ENCODE results near the gene ENTPD7.

GRCh38 chr10:99720387-99720786 is 61.1 kb downstream of the ENTPD7 start:
- TF ChIP-seq, protein P1, sequence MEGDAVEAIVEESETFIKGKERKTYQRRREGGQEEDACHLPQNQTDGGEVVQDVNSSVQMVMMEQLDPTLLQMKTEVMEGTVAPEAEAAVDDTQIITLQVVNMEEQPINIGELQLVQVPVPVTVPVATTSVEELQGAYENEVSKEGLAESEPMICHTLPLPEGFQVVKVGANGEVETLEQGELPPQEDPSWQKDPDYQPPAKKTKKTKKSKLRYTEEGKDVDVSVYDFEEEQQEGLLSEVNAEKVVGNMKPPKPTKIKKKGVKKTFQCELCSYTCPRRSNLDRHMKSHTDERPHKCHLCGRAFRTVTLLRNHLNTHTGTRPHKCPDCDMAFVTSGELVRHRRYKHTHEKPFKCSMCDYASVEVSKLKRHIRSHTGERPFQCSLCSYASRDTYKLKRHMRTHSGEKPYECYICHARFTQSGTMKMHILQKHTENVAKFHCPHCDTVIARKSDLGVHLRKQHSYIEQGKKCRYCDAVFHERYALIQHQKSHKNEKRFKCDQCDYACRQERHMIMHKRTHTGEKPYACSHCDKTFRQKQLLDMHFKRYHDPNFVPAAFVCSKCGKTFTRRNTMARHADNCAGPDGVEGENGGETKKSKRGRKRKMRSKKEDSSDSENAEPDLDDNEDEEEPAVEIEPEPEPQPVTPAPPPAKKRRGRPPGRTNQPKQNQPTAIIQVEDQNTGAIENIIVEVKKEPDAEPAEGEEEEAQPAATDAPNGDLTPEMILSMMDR (IDR thresholded peaks at IDR 0.05): no peak
- no peak for TF ChIP-seq POLR2A (IDR thresholded peaks at IDR 0.05)
- no peak for TF ChIP-seq EP300 (IDR thresholded peaks at IDR 0.05)
- no peak for TF ChIP-seq POLR2AphosphoS5 (IDR thresholded peaks at IDR 0.05)

Data from sigmoid colon (tissue), 4 donors.